ENCODE results near the gene IQCN.

The IQCN gene

GRCh38 chr19:18239303-18239702, 34.9 kb downstream of the IQCN start:
- Histone ChIP-seq H2AFZ (ENCODE audit: low read depth, low read length) (no peak overlapping the region), H3K36me3 (ENCODE audit: insufficient read depth, low read length) (no peaks in the 10 kb centered on the region), H3K9me3 (ENCODE audit: low read length) (no peaks in the 10 kb centered on the region), H3K27me3 (ENCODE audit: insufficient read depth, low read length) (peaks cover 25% of the 10 kb centered on the region), H3K4me1 (ENCODE audit: insufficient read depth, low read length) (no peaks in the 10 kb centered on the region), H3K4me3 (ENCODE audit: low read length) (no peak overlapping the region)

GRCh38 chr19:18234194-18234593, 40.1 kb downstream of the IQCN start:
- Histone ChIP-seq H3K4me3 (ENCODE audit: low read length) (no peak overlapping the region), H3K36me3 (ENCODE audit: insufficient read depth, low read length) (no peaks in the 10 kb centered on the region), H3K4me1 (ENCODE audit: insufficient read depth, low read length) (peaks cover 6% of the 10 kb centered on the region), H2AFZ (ENCODE audit: low read depth, low read length) (no peak overlapping the region), H3K27me3 (ENCODE audit: insufficient read depth, low read length) (peaks cover 7% of the 10 kb centered on the region), H3K9me3 (ENCODE audit: low read length) (no peaks in the 10 kb centered on the region)

GRCh38 chr19:18233224-18233825, 40.9 kb downstream of the IQCN start:
- H3K27me3 ChIP-seq (ENCODE audit: insufficient read depth, low read length) = peaks cover 5% of the 10 kb centered on the region
- no peak overlapping the region for H3K4me3 ChIP-seq (ENCODE audit: low read length)
- H3K9me3 ChIP-seq (ENCODE audit: low read length) = no peaks in the 10 kb centered on the region
- H2AFZ ChIP-seq (ENCODE audit: low read depth, low read length) = no peak overlapping the region
- no peaks in the 10 kb centered on the region for H3K36me3 ChIP-seq (ENCODE audit: insufficient read depth, low read length)
- peaks cover 6% of the 10 kb centered on the region for H3K4me1 ChIP-seq (ENCODE audit: insufficient read depth, low read length)

GRCh38 chr19:18232540-18233223, 41.6 kb downstream of the IQCN start:
- H3K27me3 ChIP-seq (ENCODE audit: insufficient read depth, low read length) = peaks cover 5% of the 10 kb centered on the region
- peak overlapping the region; percentile 11 for H3K4me3 ChIP-seq (ENCODE audit: low read length)
- H2AFZ ChIP-seq (ENCODE audit: low read depth, low read length) = no peak overlapping the region
- H3K4me1 ChIP-seq (ENCODE audit: insufficient read depth, low read length) = peaks cover 6% of the 10 kb centered on the region
- no peaks in the 10 kb centered on the region for H3K36me3 ChIP-seq (ENCODE audit: insufficient read depth, low read length)
- H3K9me3 ChIP-seq (ENCODE audit: low read length) = no peaks in the 10 kb centered on the region

GRCh38 chr19:18231775-18232174, 42.5 kb downstream of the IQCN start:
- H3K27me3 ChIP-seq (ENCODE audit: insufficient read depth, low read length) = peaks cover 4% of the 10 kb centered on the region
- no peak overlapping the region for H3K4me3 ChIP-seq (ENCODE audit: low read length)
- H3K4me1 ChIP-seq (ENCODE audit: insufficient read depth, low read length) = peaks cover 6% of the 10 kb centered on the region
- no peak overlapping the region for H2AFZ ChIP-seq (ENCODE audit: low read depth, low read length)
- no peaks in the 10 kb centered on the region for H3K36me3 ChIP-seq (ENCODE audit: insufficient read depth, low read length)
- H3K9me3 ChIP-seq (ENCODE audit: low read length) = no peaks in the 10 kb centered on the region

- peaks cover 3% of the 10 kb centered on the region for H3K27me3 ChIP-seq (ENCODE audit: insufficient read depth, low read length)
- H3K4me1 ChIP-seq (ENCODE audit: insufficient read depth, low read length) = peaks cover 6% of the 10 kb centered on the region
- no peak overlapping the region for H2AFZ ChIP-seq (ENCODE audit: low read depth, low read length)
- no peaks in the 10 kb centered on the region for H3K36me3 ChIP-seq (ENCODE audit: insufficient read depth, low read length)
- H3K9me3 ChIP-seq (ENCODE audit: low read length) = no peaks in the 10 kb centered on the region
- no peak overlapping the region for H3K4me3 ChIP-seq (ENCODE audit: low read length)
Observed at GRCh38 chr19:18230941-18231734, 43.1 kb downstream of the IQCN start.

- Histone ChIP-seq H3K27me3 (ENCODE audit: insufficient read depth, low read length) (peaks cover 12% of the 10 kb centered on the region), H3K9me3 (ENCODE audit: low read length) (no peaks in the 10 kb centered on the region), H2AFZ (ENCODE audit: low read depth, low read length) (no peak overlapping the region), H3K36me3 (ENCODE audit: insufficient read depth, low read length) (no peaks in the 10 kb centered on the region), H3K4me3 (ENCODE audit: low read length) (no peak overlapping the region), H3K4me1 (ENCODE audit: insufficient read depth, low read length) (peaks cover 12% of the 10 kb centered on the region)
Observed at GRCh38 chr19:18229915-18230314, 44.3 kb downstream of the IQCN start.

- Histone ChIP-seq H3K36me3 (ENCODE audit: insufficient read depth, low read length) (no peaks in the 10 kb centered on the region), H3K4me3 (ENCODE audit: low read length) (no peak overlapping the region), H2AFZ (ENCODE audit: low read depth, low read length) (no peak overlapping the region), H3K4me1 (ENCODE audit: insufficient read depth, low read length) (peaks cover 16% of the 10 kb centered on the region), H3K9me3 (ENCODE audit: low read length) (no peaks in the 10 kb centered on the region), H3K27me3 (ENCODE audit: insufficient read depth, low read length) (peaks cover 14% of the 10 kb centered on the region)
Observed at GRCh38 chr19:18229474-18229873, 44.8 kb downstream of the IQCN start.

GRCh38 chr19:18227781-18228271, 46.4 kb downstream of the IQCN start:
- Histone ChIP-seq H3K9me3 (ENCODE audit: low read length) (no peaks in the 10 kb centered on the region), H3K27me3 (ENCODE audit: insufficient read depth, low read length) (peaks cover 14% of the 10 kb centered on the region), H3K36me3 (ENCODE audit: insufficient read depth, low read length) (no peaks in the 10 kb centered on the region), H2AFZ (ENCODE audit: low read depth, low read length) (no peak overlapping the region), H3K4me1 (ENCODE audit: insufficient read depth, low read length) (peaks cover 16% of the 10 kb centered on the region), H3K4me3 (ENCODE audit: low read length) (no peak overlapping the region)

- Histone ChIP-seq H3K27me3 (ENCODE audit: insufficient read depth, low read length) (peaks cover 14% of the 10 kb centered on the region), H3K4me1 (ENCODE audit: insufficient read depth, low read length) (peaks cover 11% of the 10 kb centered on the region)
Observed at GRCh38 chr19:18226956-18227780, 47.1 kb downstream of the IQCN start.

GRCh38 chr19:18225702-18226468, 48.4 kb downstream of the IQCN start, which contains the start of gene PDE4C:
Gene PDE4C (minus strand): TSS chr19:18226438. CDS start chr19:18226415, 23 bp downstream.
- H3K27me3 ChIP-seq (ENCODE audit: insufficient read depth, low read length) = peaks cover 18% of the 10 kb centered on the region
- no peak within 1 kb of the TSS for H3K4me3 ChIP-seq (ENCODE audit: low read length)
- peaks cover 10% of the 10 kb centered on the region for H3K4me1 ChIP-seq (ENCODE audit: insufficient read depth, low read length)
- H2AFZ ChIP-seq (ENCODE audit: low read depth, low read length) = no peak within 1 kb of the TSS
- H3K9me3 ChIP-seq (ENCODE audit: low read length) = no peaks in the 10 kb centered on the region
- no peaks in the 10 kb centered on the region for H3K36me3 ChIP-seq (ENCODE audit: insufficient read depth, low read length)

More at GRCh38 chr19:18226956-18227780, 47.1 kb downstream of the IQCN start:
- Histone ChIP-seq H2AFZ (ENCODE audit: low read depth, low read length) (no peak overlapping the region), H3K36me3 (ENCODE audit: insufficient read depth, low read length) (no peaks in the 10 kb centered on the region), H3K4me3 (ENCODE audit: low read length) (no peak overlapping the region), H3K9me3 (ENCODE audit: low read length) (no peaks in the 10 kb centered on the region)

GRCh38 chr19:18225355-18225701, 48.9 kb downstream of the IQCN start:
- Histone ChIP-seq H3K36me3 (ENCODE audit: insufficient read depth, low read length) (no peaks in the 10 kb centered on the region), H3K4me1 (ENCODE audit: insufficient read depth, low read length) (peaks cover 10% of the 10 kb centered on the region), H3K9me3 (ENCODE audit: low read length) (no peaks in the 10 kb centered on the region), H2AFZ (ENCODE audit: low read depth, low read length) (no peak overlapping the region), H3K4me3 (ENCODE audit: low read length) (no peak overlapping the region), H3K27me3 (ENCODE audit: insufficient read depth, low read length) (peaks cover 22% of the 10 kb centered on the region)
